ENCODE results near the gene ABI2.

ABI2 gene

GRCh38 chr2:203328760-203329540 lies 756 bp downstream of the ABI2 start:
- peak overlapping the region; percentile 83 for H3K4me3 ChIP-seq (ENCODE audit: low read depth, low read length)
- peak overlapping the region; percentile 84 for H3K27ac ChIP-seq (ENCODE audit: extremely low read depth, low read depth, low read length)
- POLR2A ChIA-PET: interaction anchor here (0.6 to 0.8 kb wide), 2 partner anchors 36 to 172 kb away, joined by 4 read pairs; no protein-coding TSS in a partner anchor
- CTCF ChIA-PET: interaction anchor here (0.6 to 0.7 kb wide), 2 partner anchors 96 to 262 kb away, joined by 3 read pairs; no protein-coding TSS in a partner anchor
- H3K36me3 ChIP-seq (ENCODE audit: control insufficient read depth in 2 of 2, insufficient read depth in 1 of 2, low read length in 2 of 2): no peaks in the 10 kb centered on the region; a peak in 1 of 3 replicates
- H3K4me1 ChIP-seq (ENCODE audit: control insufficient read depth, insufficient read depth, low read length): peaks cover 7% of the 10 kb centered on the region; the same call in 1 of the 2 replicates
- no peaks in the 10 kb centered on the region for H3K9me3 ChIP-seq (ENCODE audit: control insufficient read depth, insufficient read depth, low read depth, low read length)
- no peak for TF ChIP-seq ZNF449 (tag by site-specific recombination; IDR thresholded peaks at IDR 0.05)
- peak; percentile 92 for TF ChIP-seq ZNF341 (tag by site-specific recombination; IDR thresholded peaks at IDR 0.05; ENCODE audit: low read depth)
- TF ChIP-seq ZNF658 (tag by site-specific recombination; IDR thresholded peaks at IDR 0.05): no peak
- no peak for TF ChIP-seq ZBTB6 (tag by site-specific recombination; IDR thresholded peaks at IDR 0.05)
- TF ChIP-seq ZNF362 (tag by site-specific recombination; IDR thresholded peaks at IDR 0.05): peak; percentile 68; the same call in 1 of the 2 replicates
- peak; percentile 64; the same call in 1 of the 2 replicates for TF ChIP-seq PATZ1 (tag by site-specific recombination; IDR thresholded peaks at IDR 0.05)
- no peak for TF ChIP-seq ZNF18 (tag by site-specific recombination; IDR thresholded peaks at IDR 0.05)
- TF ChIP-seq ZBTB26 (tag by site-specific recombination; optimal IDR thresholded peaks at IDR 0.05): no peak
- no peak for TF ChIP-seq TSHZ1 (tag by site-specific recombination; IDR thresholded peaks at IDR 0.05; ENCODE audit: borderline replicate concordance)
- TF ChIP-seq ZNF521 (tag by site-specific recombination; IDR thresholded peaks at IDR 0.05): no peak
- TF ChIP-seq ZNF473 (tag by site-specific recombination; IDR thresholded peaks at IDR 0.05): no peak
- TF ChIP-seq ZNF366 (tag by site-specific recombination; conservative IDR thresholded peaks at IDR 0.05): 0 out of 2 replicates have a peak, but pooled peaks have one; percentile 31
- TF ChIP-seq SP2 (tag by site-specific recombination; IDR thresholded peaks at IDR 0.05): peak; percentile 80
- 0 out of 2 replicates have a peak, but pooled peaks have one; percentile 7 for TF ChIP-seq ZBTB20 (tag by site-specific recombination; IDR thresholded peaks at IDR 0.05)
- no peak for TF ChIP-seq ZSCAN30 (tag by site-specific recombination; IDR thresholded peaks at IDR 0.05)
- peak; percentile 70; the same call in 1 of the 2 replicates for TF ChIP-seq ZNF398 (tag by site-specific recombination; IDR thresholded peaks at IDR 0.05)
- TF ChIP-seq MZF1 (tag by site-specific recombination; IDR thresholded peaks at IDR 0.05; ENCODE audit: borderline replicate concordance): 0 out of 2 replicates have a peak, but pooled peaks have one; percentile 25
- no peak for TF ChIP-seq ZNF548 (tag by site-specific recombination; IDR thresholded peaks at IDR 0.05)
- TF ChIP-seq ZFP3 (tag by site-specific recombination; IDR thresholded peaks at IDR 0.05; ENCODE audit: low read depth): no peak
- no peak for TF ChIP-seq ZNF600 (tag by site-specific recombination; IDR thresholded peaks at IDR 0.05)
- no peak for TF ChIP-seq ZNF391 (tag by site-specific recombination; IDR thresholded peaks at IDR 0.05; ENCODE audit: borderline replicate concordance, low read depth)
